ENCODE measurements around the gene WFDC1. TPM values are rescaled to one million over a fixed set of nuclear protein-coding genes. Genes with fewer than 3 reads are reported as not detected.

Gene WFDC1
- total and polyA plus RNA-seq, 2 donors (not counting 3 experiments of a cell fraction or from before 2014, with no cell fraction given), result not detected

DNA sequence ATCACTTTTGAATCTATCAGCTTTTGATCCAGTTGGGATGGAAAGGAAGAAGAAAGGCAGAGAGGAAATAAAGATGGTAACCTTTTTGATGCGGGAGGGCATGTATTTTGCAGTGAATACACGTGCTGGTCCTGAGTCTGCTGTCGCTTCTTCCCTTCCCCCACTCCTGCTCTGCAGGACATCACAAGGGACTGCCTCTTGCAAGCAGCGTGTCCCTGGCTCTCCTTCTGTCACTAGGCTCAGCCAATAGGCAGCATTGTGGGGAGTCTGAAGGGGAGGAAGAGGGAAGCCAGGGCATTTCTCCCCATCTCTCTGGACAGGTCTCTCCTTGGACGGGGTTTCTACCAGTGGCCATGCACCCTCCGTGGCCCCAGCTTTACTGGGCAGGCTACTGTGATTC lies 15.7 kb upstream of the WFDC1 start:
- H3K79me2 ChIP-seq (ENCODE audit: control insufficient read depth, insufficient read depth, low read length), result no peaks in the 10 kb centered on the region
- intact Hi-C loops (cut with micrococcal nuclease) (loop anchor here (5.0 kb wide), 1 partner anchor 343 kb away; no protein-coding TSS in a partner anchor), dilution Hi-C loops (cut with MboI; ENCODE audit: extremely low pct_ligation_motif_present, low sequenced_read_pairs) (no loop called here)
- no peak for DNase-seq (ENCODE audit: low read depth, low spot score)
- H3K36me3 ChIP-seq (ENCODE audit: control insufficient read depth in 2 of 2, extremely low read depth in 1 of 2, insufficient read depth in 2 of 2, low read length in 2 of 2), result no peaks in the 10 kb centered on the region
- no peak overlapping the region for H3K4me2 ChIP-seq (ENCODE audit: insufficient read depth, low read length)
- H4K20me1 ChIP-seq (replicated peaks; ENCODE audit: control insufficient read depth, extremely low read depth, insufficient read depth, low read length), result no peaks in the 10 kb centered on the region
- no peaks in the 10 kb centered on the region for H3K9me3 ChIP-seq (replicated peaks; ENCODE audit: control insufficient read depth, insufficient read depth, low read length)
- H2AFZ ChIP-seq (ENCODE audit: low read depth, low read length), result no peak overlapping the region
- ChIA-PET CTCF (interaction anchor here (1.0 to 1.7 kb wide), 2 partner anchors 92 to 227 kb away, joined by 3 to 4 read pairs; partner anchors contain the start of gene TAF1C), POLR2A (no interaction called here)
- H3K27ac ChIP-seq (ENCODE audit: insufficient read depth, low read depth, low read length), result no peak overlapping the region
- BruUV-seq (replicated peaks), result no TSS peak
- no peaks in the 10 kb centered on the region for H3K4me1 ChIP-seq (ENCODE audit: control insufficient read depth, extremely low read depth, insufficient read depth, low read length)
- H3K27me3 ChIP-seq (ENCODE audit: control insufficient read depth in 2 of 2, insufficient read depth in 2 of 2, low read length in 2 of 2), result peaks cover 0 to 2% of the 10 kb centered on the region in 2 experiments
- no peak for FAIRE-seq
- H3K9ac ChIP-seq (replicated peaks; ENCODE audit: extremely low read depth, insufficient read depth, low read length), result no peak overlapping the region
- no peak overlapping the region for H3K4me3 ChIP-seq (replicated peaks in 1 of 3; ENCODE audit: insufficient read depth in 1 of 3, low read depth in 1 of 3, low read length in 3 of 3)
- H3K9me1 ChIP-seq (replicated peaks; ENCODE audit: control insufficient read depth, extremely low read depth, insufficient read depth, low read length), result no peaks in the 10 kb centered on the region
- no peak for TF ChIP-seq FOS (IDR thresholded peaks at IDR 0.05; ENCODE audit: borderline replicate concordance, insufficient read depth, low read length)
- TF ChIP-seq POLR2AphosphoS5 (IDR thresholded peaks at IDR 0.05; ENCODE audit: insufficient read depth, low read depth, low read length), result no peak
- TF ChIP-seq POLR2A (IDR thresholded peaks at IDR 0.05; ENCODE audit: low read depth, low read length), result no peak
- TF ChIP-seq MYC (IDR thresholded peaks at IDR 0.05; ENCODE audit: low read depth, low read length), result no peak

GRCh38 chr16:84279881-84280280 lies 14.8 kb upstream of the WFDC1 start:
- H2AFZ ChIP-seq (ENCODE audit: low read depth, low read length), result no peak overlapping the region
- POLR2A ChIA-PET, result no interaction called here

More at GRCh38 chr16:84279881-84280280, 14.8 kb upstream of the WFDC1 start:
- Histone ChIP-seq H3K9ac (replicated peaks; ENCODE audit: extremely low read depth, insufficient read depth, low read length) (no peak overlapping the region), H3K4me2 (ENCODE audit: insufficient read depth, low read length) (no peak overlapping the region), H3K79me2 (ENCODE audit: control insufficient read depth, insufficient read depth, low read length) (no peaks in the 10 kb centered on the region), H3K4me3 (replicated peaks in 1 of 3; ENCODE audit: insufficient read depth in 1 of 3, low read depth in 1 of 3, low read length in 3 of 3) (no peak overlapping the region), H4K20me1 (replicated peaks; ENCODE audit: control insufficient read depth, extremely low read depth, insufficient read depth, low read length) (no peaks in the 10 kb centered on the region), H3K36me3 (ENCODE audit: control insufficient read depth in 2 of 2, extremely low read depth in 1 of 2, insufficient read depth in 2 of 2, low read length in 2 of 2) (no peaks in the 10 kb centered on the region), H3K27ac (ENCODE audit: insufficient read depth, low read depth, low read length) (no peak overlapping the region), H3K9me3 (replicated peaks; ENCODE audit: control insufficient read depth, insufficient read depth, low read length) (no peaks in the 10 kb centered on the region), H3K27me3 (ENCODE audit: control insufficient read depth in 2 of 2, insufficient read depth in 2 of 2, low read length in 2 of 2) (peaks cover 0 to 2% of the 10 kb centered on the region in 2 experiments), H3K9me1 (replicated peaks; ENCODE audit: control insufficient read depth, extremely low read depth, insufficient read depth, low read length) (no peaks in the 10 kb centered on the region), H3K4me1 (ENCODE audit: control insufficient read depth, extremely low read depth, insufficient read depth, low read length) (no peaks in the 10 kb centered on the region)
- dilution Hi-C loops (cut with MboI; ENCODE audit: extremely low pct_ligation_motif_present, low sequenced_read_pairs) (no loop called here), intact Hi-C loops (cut with micrococcal nuclease) (loop anchor here (5.0 kb wide), 1 partner anchor 342 kb away; no protein-coding TSS in a partner anchor)
- no peak for DNase-seq (ENCODE audit: low read depth, low spot score)
- no TSS peak for BruUV-seq (replicated peaks)
- CTCF ChIA-PET, result interaction anchor here (1.4 to 1.7 kb wide), 3 partner anchors 93 to 226 kb away, joined by 4 to 11 read pairs (median 5); partner anchors contain the start of gene TAF1C
- TF ChIP-seq, protein P1, sequence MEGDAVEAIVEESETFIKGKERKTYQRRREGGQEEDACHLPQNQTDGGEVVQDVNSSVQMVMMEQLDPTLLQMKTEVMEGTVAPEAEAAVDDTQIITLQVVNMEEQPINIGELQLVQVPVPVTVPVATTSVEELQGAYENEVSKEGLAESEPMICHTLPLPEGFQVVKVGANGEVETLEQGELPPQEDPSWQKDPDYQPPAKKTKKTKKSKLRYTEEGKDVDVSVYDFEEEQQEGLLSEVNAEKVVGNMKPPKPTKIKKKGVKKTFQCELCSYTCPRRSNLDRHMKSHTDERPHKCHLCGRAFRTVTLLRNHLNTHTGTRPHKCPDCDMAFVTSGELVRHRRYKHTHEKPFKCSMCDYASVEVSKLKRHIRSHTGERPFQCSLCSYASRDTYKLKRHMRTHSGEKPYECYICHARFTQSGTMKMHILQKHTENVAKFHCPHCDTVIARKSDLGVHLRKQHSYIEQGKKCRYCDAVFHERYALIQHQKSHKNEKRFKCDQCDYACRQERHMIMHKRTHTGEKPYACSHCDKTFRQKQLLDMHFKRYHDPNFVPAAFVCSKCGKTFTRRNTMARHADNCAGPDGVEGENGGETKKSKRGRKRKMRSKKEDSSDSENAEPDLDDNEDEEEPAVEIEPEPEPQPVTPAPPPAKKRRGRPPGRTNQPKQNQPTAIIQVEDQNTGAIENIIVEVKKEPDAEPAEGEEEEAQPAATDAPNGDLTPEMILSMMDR (IDR thresholded peaks at IDR 0.05; ENCODE audit: extremely low read depth in 1 of 2, insufficient read depth in 1 of 2, low read depth in 1 of 2, low read length in 2 of 2), result no peak
- TF ChIP-seq JUN (IDR thresholded peaks at IDR 0.05; ENCODE audit: borderline replicate concordance, insufficient read depth, insufficient read length, low read depth) (no peak), POLR2AphosphoS5 (IDR thresholded peaks at IDR 0.05; ENCODE audit: insufficient read depth, low read depth, low read length) (no peak), MYC (IDR thresholded peaks at IDR 0.05; ENCODE audit: low read depth, low read length) (no peak), FOS (IDR thresholded peaks at IDR 0.05; ENCODE audit: borderline replicate concordance, insufficient read depth, low read length) (no peak)
- FAIRE-seq, result no peak
